NOMO-1 (cell line): Measurements from ENCODE around the gene UTP25.
"Not testable (repeated sequence)": the region's sequence is repeated elsewhere in the genome, so short reads cannot be mapped to it uniquely, and the experiment has no call there.

Experiments used
- DNase-seq, 2 experiments: peaks; one replicate each; lab custom pipeline; 2025; ENCODE audit not compliant: unreplicated experiment in 2 of 2; lab: John Stamatoyannopoulos, UW

Gene UTP25

GRCh38 chr1:209889077-209889418, 61.3 kb downstream of the UTP25 start:
- DNase-seq, result no peak

- no peak for DNase-seq
These were observed 63.0 kb downstream of the UTP25 start for GRCh38 chr1:209890641-209891330.

GRCh38 chr1:209893751-209894150, 66.0 kb downstream of the UTP25 start:
- DNase-seq, result no peak

- no peak for DNase-seq
These were observed 67.9 kb downstream of the UTP25 start for GRCh38 chr1:209895709-209896108.

GRCh38 chr1:209896346-209896745, 68.6 kb downstream of the UTP25 start:
- no peak for DNase-seq

GRCh38 chr1:209898271-209898670, 70.5 kb downstream of the UTP25 start:
- not testable (repeated sequence) for DNase-seq

GRCh38 chr1:209898851-209899250, 71.1 kb downstream of the UTP25 start:
- DNase-seq, result not testable (repeated sequence)

- DNase-seq, result no peak
These were observed 72.2 kb downstream of the UTP25 start for GRCh38 chr1:209899948-209900347.

- no peak for DNase-seq
These were observed 73.0 kb downstream of the UTP25 start for GRCh38 chr1:209900734-209901133.

GRCh38 chr1:209901211-209901610, 73.4 kb downstream of the UTP25 start:
- DNase-seq, result no peak

GRCh38 chr1:209904774-209905173, 77.0 kb downstream of the UTP25 start:
- DNase-seq, result not testable (repeated sequence)
